Glomerular endothelial cell (primary cell): ENCODE data around the gene HLA-G. TPM values are rescaled to one million over a fixed set of nuclear protein-coding genes. Genes with fewer than 3 reads are reported as not detected.

ENCODE experiments used
- DNase-seq: peaks from one replicate; pipeline ENCODE4 v3.0.0-alpha.2; 2011; ENCODE audit warnings: low read depth, low spot score; ENCODE audit errors: extremely low read depth
- total RNA-seq: library from RNA; depleted of rRNA; stranded (reverse); fragments of >200 nt; gene quantifications from 2 replicates; pipeline ENCODE4 v1.2.3, GENCODE V29; 2015

Gene HLA-G
- total RNA-seq, 1 donor from 2014 or later, result not detected

DNA sequence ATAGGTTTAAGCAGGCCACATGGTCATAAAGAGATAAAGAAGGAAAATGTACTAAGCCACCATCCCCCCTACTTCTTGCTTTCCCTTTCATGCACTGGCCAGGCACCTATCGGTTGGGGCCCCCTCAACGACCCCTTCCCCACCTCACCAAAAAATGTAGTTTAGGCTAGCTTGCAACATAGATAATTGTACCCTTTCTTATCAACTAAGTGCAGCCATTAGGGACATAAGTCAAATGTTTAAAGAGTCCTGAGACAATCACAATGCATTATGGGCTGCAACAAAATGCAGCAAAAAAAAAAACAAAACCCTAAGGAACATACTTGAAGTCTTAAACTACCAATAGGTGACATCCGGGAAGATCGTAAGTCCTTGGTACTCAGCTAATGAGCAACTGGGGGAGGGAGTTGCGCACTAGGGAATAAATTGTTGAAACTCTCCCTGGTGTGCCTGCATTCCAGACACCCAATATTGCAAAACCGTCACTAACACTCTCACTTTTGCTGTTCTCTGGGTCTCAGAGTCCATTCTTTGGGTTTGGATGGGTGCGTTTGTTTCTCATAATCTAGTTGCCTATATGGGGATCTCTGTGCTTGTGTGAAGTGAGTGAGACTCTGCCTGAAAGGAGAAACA is 12.4 kb upstream of the HLA-G start:
- DNase-seq, result no peak

DNA sequence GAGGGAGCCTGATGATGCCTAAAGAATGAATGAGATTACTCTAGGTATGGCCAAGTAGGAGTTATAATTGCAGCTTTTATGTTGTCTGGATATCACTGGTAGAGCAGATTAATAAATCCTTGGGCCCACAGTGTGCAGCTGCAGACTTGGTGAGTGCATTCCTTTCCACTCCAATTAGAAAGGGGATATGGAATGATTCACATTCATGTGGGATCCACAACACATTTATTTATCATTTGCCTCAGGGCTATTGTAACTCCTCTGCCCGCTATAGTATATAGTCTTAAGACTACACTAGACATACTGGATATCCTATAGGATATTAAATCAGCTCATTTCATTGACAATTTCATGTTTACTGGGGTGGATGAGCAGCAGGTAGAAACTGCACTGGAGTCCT is 11.6 kb upstream of the HLA-G start:
- no peak for DNase-seq

DNA sequence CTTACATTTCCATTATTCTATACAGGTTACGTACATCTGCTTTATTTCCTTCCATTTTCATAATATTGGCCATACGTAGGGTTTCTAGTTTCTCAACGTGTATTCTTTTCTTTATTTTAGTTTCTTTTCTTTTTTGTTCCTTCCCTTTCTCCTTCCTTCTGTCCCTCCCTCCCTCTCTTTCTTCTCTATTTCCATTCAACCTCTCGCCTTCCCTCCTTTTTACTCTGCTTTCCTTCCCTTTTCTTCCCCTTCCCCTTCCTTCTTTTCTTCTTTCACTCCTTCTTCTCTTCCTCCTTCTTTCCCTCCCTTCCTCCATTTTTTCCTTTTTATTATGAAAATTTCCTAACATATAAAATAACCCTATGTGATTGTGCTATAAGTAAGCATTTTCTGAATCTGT is 8.7 kb upstream of the HLA-G start:
- DNase-seq, result no peak

DNA sequence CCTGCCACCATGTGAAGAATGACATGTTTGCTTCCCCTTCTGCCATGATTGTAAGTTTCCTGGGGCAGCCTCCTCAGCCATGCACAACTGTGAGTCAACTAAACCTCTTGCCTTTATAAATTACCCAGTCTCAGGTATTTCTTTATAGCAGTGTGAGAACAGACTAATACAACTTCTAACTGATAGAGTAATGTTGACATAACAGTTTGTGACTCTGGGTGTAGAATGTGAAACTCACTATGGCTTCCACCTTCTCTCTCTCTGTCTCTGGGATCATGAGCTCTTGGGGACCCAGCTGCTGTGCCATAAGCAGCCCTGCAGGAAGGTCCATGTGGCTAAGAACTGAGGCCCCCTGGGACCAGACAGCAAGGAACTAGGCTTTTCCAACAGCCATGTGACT is 3.5 kb upstream of the HLA-G start:
- no peak for DNase-seq

DNA sequence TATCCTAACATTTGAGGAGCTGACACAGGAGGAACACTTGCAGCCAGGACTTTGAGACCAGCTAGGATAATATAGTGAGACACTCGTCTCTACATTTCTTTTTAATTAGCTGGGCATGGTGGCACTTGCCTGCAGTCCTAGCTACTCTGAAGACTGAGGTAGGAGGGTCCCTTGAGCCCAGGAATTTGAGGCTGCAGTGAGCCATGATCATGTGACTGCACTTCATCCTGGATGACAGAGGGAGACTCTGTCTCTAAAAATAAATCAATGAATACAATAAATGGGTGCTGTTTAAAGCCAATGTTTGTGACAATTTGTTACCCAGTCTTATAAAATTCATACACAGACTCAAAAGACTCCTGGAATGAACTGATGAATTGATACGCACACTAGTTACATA is 1.8 kb upstream of the HLA-G start:
- no peak for DNase-seq

DNA sequence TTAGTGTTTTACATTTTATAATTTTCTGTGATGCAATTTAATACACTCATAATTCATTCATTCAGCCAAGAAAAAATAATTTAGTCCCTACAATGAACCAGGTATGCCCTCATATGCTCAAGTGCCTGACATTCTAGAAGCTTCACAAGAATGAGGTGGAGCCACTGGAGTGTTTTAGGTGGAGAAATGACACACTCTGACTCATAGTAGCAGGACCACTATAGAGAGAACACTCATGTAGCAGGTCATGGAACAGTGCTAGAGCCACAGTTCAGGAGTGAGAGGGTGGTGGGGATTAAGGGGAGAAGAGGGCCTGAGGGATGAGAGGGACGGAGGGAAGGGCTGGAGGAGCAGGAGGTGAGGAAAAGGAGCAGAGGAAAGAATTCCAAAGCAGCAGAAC is 1.4 kb upstream of the HLA-G start:
- no peak for DNase-seq

DNA sequence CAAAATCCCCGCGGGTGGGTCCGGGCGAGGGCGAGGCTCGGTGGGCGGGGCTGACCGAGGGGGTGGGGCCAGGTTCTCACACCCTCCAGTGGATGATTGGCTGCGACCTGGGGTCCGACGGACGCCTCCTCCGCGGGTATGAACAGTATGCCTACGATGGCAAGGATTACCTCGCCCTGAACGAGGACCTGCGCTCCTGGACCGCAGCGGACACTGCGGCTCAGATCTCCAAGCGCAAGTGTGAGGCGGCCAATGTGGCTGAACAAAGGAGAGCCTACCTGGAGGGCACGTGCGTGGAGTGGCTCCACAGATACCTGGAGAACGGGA is 809 bp downstream of the HLA-G start:
- no peak for DNase-seq

DNA sequence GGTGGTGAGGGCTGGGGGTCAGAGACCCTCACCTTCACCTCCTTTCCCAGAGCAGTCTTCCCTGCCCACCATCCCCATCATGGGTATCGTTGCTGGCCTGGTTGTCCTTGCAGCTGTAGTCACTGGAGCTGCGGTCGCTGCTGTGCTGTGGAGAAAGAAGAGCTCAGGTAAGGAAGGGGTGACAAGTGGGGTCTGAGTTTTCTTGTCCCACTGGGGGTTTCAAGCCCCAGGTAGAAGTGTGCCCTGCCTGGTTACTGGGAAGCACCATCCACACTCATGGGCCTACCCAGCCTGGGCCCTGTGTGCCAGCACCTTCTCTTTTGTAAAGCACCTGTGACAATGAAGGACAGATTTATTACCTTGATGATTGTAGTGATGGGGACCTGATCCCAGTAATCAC is 2.1 kb downstream of the HLA-G start:
- DNase-seq, result no peak

DNA sequence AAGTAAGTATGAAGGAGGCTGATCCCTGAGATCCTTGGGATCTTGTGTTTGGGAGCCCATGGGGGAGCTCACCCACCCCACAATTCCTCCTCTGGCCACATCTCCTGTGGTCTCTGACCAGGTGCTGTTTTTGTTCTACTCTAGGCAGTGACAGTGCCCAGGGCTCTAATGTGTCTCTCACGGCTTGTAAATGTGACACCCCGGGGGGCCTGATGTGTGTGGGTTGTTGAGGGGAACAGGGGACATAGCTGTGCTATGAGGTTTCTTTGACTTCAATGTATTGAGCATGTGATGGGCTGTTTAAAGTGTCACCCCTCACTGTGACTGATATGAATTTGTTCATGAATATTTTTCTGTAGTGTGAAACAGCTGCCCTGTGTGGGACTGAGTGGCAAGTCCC is 2.8 kb downstream of the HLA-G start:
- no peak for DNase-seq

DNA sequence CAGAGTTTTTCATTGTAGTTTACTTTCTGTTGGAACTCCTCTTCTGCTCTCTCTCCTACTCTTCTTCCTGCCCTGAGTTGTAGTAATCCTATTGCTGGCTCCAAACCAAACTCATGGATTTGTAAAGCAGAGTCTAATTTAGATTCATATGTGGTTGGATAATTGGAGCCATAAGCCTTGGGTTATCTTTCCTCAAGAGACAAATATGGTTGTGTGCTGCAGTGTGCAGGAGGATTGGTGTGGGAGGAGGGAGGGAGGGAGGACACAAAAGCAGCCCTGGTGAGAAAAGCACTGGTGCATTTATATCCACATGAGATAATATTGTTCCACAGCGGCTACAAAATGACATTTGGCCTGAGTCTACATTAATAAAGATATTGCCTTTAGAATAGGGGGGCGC is 4.2 kb downstream of the HLA-G start:
- no peak for DNase-seq

DNA sequence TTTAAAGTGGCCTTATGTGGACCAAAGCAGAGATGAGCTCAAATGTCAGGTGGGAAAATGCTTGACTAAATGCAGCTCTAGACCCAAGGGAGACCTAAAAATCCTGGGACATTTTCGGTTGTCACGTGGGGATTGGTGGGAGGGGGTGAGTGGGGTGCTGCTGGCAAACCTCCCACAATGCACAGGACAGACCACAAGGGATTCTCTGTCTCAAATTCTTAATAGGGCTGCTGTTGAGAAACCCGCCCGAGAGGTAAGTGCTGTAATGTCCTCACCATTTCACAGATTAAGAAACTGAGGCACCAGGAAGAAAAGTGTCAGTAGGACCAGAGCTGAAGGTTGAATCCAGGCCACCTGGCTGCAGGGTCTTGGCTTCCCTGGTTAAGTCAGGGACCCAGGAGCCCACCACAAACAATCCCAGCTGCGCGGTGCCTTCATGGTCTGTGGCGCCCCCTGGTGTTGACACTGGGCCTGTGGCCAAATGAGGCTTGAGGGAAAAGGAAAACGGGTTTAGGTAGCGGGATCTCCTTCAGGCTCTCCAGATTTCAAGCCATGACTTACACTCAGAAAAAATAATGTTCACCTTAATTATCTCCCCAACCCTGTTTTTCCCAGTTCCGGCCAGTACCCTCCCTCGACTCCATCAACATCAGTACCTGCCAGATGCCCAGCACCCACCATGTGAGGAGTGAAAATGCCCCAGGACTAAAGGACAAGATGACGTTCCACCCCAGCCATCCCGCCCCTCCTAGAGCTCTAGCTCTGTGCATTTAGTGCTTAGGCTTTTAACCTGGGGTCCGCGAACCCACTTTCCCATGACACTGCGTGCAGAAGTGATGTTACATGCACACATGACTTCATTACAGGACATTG is 7.2 kb downstream of the HLA-G start:
- DNase-seq, result no peak

DNA sequence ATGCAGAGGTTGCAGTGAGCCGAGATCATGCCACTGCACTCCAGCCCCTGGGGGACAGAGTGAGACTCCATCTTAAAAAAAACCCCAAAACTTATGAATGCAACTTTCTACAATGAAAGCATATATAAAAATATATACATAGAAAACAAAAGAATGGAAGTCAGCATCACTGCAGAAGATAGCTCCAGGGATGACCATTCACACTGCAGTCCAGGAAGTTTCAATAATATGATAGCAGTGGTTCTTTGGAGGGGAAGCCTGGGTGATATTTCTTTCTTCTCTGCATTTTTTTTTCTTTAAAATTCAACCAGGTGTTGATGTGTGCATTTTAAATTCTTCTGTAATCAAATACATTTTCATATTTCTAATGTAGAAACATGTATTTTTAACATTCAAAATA is 12.3 kb downstream of the HLA-G start:
- DNase-seq, result no peak

DNA sequence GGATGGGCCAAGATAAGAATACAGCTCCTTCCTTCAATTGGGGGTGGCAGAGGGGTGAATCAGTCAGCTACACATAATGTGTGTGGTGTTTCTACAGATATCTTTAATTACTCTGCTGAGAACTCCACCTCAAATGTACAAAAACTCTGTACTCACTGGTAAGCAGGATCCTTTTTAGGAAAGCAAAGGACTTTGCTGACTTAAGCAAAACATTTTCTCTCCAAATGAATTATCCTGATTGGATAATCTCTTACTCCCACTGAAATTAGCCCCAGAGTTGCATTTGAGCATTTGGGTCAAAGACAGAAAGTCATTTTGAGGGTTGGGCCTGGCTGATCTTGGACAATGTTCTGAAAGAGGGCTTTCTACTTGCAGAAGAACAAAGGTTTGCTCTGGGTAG is 13.4 kb downstream of the HLA-G start:
- DNase-seq, result no peak

DNA sequence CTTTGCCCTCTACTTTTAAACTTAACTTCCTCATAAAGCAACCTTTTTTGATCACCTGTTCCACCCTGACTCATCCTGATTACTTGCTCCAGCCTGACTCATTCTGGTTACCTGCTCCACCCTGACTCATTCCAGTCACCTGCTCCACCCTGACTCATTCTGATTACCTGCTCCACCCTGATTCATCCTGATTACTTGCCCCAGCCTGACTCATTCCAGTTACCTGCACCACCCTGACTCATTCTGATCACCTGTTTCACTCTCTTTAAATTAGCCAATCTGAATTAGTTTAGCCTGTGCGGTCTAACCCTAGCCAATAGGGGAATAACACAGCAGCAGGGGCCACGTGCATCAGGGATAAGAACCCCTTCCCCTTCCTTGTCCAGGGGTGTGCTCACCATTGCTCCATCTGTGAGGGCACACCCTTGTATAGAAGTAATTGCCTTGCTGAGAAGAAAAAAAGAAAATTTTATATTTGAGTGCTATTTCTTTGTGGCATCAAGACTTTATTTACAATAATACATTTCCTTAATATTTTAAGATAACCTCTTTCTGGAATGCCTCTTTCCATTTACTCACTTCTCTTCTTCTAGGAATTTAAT is 17.9 kb downstream of the HLA-G start:
- no peak for DNase-seq

DNA sequence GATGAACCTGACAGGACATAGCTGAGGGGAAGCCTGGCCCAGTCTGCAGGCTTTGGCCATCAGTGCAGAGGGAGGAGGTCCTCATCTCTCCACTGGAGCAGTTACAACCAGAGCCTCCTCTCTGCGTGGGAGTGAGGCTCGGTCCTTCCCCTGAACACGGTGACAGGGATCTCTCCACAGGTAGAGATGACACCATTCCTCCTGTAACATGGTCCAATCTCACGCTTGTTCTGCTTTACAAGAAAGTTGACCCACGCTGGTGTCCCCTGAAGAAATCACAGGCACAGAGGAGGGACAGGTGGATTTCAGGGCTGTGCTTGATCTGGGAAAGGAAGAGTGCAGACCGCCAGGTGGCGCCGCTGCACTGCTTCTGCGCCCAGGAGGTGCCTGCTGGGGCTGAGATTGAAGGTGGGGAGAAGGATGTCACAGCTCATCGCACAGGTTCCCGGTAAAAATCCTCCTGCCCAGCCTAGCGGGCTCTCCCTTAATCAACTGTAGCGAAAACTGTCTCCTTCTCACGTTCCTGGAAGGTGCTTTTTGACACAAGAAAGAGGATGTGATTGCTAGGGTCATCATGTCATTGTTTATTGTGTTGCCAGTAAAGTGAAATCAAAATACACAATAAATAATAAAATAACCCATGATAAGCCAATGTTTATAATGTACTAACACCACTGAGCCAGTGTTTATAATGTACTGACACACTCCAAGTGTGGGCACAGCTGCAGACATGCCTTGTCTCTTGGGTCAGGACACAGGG is 20.4 kb downstream of the HLA-G start:
- DNase-seq, result peak; percentile 16

DNA sequence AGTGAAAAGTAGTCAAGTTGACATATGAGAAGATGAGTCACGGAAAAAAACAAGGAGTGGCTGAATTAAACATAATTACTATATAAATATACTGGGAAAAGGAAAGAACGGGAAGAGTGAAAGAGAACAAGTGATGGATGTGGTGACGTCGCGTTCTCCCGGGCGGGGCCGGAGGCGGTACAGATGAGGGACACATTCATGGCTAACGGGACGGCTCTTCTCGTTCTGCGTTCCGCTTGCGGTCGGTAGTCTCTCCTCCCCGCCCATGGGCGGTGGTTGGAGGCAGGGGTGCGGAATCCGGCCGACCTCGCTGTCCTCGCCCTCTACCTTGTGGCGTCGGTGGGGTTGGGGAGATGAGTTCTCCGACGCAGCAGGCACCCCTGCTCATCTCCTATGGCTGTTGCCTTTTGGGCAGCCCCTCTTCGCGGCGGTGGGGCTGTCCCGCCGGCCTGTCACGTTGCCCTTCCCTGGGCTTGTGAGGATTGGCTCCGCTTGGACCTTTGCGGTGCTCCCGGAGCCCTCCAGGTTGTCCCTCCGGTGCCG is 22.5 kb downstream of the HLA-G start:
- DNase-seq, result no peak

DNA sequence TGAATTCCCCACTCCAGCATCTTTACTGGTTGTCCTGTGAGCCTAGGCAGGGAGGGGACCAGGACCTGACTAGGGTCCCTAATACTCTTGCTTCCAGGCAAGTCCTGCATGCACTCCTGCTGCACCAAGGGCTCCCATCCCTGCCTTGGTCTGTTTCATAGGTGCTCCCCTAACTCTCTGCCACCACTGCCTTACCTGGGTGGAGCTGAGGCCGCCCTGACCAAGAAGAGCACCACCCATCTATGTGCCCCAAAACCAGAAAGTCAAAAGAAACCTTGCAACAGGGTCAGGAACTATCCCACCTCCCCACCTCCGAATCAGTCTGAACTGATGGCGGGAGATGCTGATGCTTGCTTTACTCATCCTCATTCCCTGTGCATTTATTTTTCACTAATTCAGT is 23.6 kb downstream of the HLA-G start:
- DNase-seq, result no peak

DNA sequence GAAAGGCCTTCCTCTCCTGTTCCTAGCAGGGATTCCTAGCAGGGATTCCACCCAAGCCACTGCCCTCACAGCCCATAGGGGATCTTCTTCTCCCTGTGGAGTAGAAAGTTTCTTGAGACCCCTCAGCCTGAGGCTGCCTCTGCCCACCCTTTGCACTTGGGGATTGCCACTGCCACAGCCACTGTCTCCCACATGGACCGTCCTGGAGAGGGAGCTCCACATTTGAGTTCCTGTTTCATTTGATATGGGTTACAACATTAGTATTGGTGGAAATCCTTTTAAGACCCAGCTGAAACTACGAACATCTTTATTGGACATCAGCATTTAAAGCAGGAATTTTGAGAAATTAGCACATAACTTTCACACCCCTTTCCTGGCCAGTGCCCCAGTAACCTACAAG is 25.6 kb downstream of the HLA-G start:
- DNase-seq, result no peak

DNA sequence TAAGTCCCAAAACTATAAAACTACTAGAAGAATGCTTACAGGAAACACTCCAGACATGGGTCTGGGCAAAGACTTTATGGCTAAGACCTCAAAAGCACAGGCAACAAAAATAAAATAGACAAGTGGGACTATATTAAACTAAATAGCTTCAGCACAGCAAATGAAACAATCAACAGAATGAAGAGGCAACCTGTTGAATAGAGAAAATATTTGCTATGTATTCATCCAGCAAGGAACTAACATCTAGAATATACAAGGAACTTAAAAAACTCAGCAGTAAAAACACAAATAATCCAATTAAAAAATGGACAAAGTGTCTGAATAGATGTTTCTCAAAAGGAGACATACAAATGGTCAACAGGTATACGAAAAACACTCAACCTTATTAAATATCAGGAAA is 30.4 kb downstream of the HLA-G start:
- no peak for DNase-seq

DNA sequence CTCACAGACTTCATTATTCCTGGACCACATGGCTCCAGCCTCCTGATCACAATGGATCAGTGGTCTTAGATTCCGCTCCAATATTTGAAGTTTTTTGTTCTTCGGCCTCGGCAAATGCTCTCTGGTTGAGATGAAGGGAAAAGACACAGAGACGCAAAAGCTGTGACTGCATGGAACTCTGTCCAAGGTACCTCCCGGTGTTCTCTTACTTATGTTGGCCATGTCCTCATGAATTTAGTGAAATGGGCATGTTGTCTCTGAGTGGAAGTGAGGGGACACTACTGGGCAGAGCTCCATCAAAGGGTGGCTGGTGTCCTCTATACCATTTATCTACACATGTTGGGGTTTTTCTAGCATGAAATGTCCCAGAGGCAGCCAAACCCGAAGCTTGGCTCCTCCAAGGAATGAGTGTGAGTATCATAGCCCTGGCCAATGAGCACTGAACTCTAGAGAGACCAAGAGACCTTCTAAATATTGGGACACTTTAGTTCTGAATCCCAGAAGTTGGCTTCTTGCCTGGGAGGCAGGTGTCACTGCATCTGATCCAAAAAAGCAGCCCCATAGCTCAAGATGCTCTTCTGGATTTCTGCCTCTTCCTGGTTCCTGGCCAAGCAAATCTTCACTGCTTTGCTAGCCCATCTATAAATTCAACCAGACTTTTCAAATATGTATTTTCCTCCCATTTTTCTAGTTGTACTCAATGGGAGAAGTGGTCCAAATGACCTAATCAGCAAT is 34.1 kb downstream of the HLA-G start:
- no peak for DNase-seq
